Peyer's patch (tissue), 4 donors: ENCODE measurements around the gene IRF1.

Experiments
- POLR2A ChIP-seq, 2 donors: fragments of 450-650 bp; IDR thresholded peaks; one replicate each; pipeline ENCODE4 v1.5.1; 2017; ENCODE audit warnings: antibody characterized with exemption in 2 of 2, mild to moderate bottlenecking in 2 of 2, moderate library complexity in 2 of 2
- TF ChIP-seq, protein P1 (sequence below), 6 experiments: fragments of 450-650 bp in 4 of 6; fragments of 200-600 bp in 2 of 6; sonication (generic) in 1 of 6; IDR thresholded peaks; one replicate each; pipeline ENCODE4 v1.5.1; 2017 to 2019; ENCODE audit warnings: antibody characterized with exemption in 6 of 6, mild to moderate bottlenecking in 3 of 6, moderate library complexity in 1 of 6

- TF ChIP-seq, protein P1, sequence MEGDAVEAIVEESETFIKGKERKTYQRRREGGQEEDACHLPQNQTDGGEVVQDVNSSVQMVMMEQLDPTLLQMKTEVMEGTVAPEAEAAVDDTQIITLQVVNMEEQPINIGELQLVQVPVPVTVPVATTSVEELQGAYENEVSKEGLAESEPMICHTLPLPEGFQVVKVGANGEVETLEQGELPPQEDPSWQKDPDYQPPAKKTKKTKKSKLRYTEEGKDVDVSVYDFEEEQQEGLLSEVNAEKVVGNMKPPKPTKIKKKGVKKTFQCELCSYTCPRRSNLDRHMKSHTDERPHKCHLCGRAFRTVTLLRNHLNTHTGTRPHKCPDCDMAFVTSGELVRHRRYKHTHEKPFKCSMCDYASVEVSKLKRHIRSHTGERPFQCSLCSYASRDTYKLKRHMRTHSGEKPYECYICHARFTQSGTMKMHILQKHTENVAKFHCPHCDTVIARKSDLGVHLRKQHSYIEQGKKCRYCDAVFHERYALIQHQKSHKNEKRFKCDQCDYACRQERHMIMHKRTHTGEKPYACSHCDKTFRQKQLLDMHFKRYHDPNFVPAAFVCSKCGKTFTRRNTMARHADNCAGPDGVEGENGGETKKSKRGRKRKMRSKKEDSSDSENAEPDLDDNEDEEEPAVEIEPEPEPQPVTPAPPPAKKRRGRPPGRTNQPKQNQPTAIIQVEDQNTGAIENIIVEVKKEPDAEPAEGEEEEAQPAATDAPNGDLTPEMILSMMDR (IDR thresholded peaks at IDR 0.05) = no peak
- TF ChIP-seq POLR2A (IDR thresholded peaks at IDR 0.05) = no peak
Observed at GRCh38 chr5:132474131-132474723, 16.3 kb downstream of the IRF1 start.
